Measurements from ENCODE around the gene BACE2.
"Not testable (repeated sequence)": the region's sequence is repeated elsewhere in the genome, so short reads cannot be mapped to it uniquely, and the experiment has no call there.

Gene BACE2

GRCh38 chr21:41243107-41243506 lies 75.1 kb downstream of the BACE2 start:
- no peak for DNase-seq

- not testable (repeated sequence) for DNase-seq
Observed at GRCh38 chr21:41244266-41244880, 76.4 kb downstream of the BACE2 start.

DNA sequence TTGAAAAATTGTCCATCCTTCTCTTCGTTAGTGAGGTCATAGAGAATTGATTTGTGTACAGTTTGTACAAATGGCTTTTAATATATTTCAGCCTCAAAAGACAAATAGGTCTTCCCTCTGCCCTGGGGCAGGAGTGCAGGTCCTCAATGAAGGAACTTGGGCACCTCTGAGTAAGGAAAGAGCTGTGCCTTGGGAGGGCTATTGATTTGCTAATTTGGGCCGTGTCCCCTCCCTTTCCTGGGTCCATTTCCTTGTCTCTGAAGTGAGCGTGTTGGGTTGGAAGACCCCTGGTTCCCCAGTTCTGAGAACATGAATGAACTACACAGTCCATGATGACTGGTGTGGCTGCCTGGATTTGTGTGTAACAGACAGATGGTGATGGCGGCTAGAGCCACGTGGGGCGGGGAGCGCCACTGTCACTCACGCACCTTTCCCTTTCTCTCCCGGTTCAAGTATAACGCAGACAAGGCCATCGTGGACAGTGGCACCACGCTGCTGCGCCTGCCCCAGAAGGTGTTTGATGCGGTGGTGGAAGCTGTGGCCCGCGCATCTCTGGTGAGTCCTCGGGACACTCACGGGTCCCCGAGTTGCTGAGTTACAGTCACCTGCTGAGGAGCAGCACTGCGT lies 77.7 kb downstream of the BACE2 start:
- DNase-seq = no peak

- DNase-seq = no peak
Observed at GRCh38 chr21:41246808-41247207, 78.8 kb downstream of the BACE2 start.

- no peak for DNase-seq
Observed at GRCh38 chr21:41247561-41248545, 79.9 kb downstream of the BACE2 start.

DNA sequence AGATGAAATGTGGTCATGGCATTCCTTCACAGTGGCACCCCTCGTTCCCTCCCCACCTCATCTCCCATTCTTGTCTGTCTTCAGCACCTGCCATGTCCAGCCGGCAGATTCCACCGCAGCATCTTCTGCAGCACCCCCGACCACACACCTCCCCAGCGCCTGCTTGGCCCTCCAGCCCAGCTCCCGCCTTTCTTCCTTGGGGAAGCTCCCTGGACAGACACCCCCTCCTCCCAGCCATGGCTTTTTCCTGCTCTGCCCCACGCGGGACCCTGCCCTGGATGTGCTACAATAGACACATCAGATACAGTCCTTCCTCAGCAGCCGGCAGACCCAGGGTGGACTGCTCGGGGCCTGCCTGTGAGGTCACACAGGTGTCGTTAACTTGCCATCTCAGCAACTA lies 81.5 kb downstream of the BACE2 start:
- no peak for DNase-seq

GRCh38 chr21:41250519-41250918 lies 82.6 kb downstream of the BACE2 start:
- no peak for DNase-seq

- no peak for DNase-seq
Observed at GRCh38 chr21:41251961-41252642, 84.1 kb downstream of the BACE2 start.

DNA sequence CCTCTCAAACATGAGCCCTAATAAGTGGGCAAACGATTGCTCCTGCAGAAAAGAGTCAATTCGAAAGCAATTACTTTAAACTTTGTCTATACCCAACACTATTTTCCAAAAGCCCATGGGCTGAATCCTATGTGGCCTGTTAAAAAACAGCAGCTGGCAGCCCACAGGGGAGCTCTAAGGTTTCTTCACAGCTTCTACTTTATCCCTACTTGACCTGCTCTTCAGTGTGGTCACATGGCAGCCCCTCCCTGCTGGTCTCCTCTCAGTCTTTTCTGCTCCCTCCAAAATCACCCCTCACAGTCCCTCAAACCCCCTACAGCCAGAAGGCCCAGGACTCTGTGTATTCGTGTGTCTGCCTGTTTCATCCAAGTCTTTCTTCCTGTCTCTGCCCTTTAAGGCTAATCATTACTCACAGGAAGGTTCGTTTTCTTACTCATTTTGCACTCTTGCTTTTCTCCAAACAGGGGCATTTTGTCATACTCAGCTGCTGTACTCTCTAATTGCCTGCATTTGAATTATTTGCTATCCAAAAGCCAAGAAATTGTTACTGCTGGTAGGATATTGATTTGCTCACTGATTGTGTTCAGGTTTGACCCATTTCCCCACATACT lies 86.2 kb downstream of the BACE2 start:
- no peak for DNase-seq

DNA sequence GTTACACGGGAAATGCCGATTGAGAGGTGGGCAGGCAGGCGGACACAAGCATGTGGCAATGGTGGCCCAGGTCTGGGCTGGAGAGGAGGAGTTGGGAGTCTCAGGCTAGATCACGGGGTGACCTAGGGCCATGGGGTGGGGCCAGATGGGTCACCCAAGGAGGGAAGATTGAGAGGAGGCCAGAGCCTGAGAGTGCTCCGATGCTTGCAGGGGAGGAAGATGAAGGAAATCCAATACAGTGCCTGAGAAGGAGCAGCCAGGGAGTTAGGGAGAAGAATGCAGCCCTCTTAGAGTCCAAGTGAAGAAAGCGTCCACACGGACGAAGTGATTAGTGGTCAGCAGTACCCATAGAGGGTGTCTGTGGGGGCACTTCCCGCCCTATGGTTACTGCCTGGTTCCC lies 87.2 kb downstream of the BACE2 start:
- DNase-seq = no peak

- not testable (repeated sequence) for DNase-seq
Observed at GRCh38 chr21:41256231-41256630, 88.3 kb downstream of the BACE2 start.

DNA sequence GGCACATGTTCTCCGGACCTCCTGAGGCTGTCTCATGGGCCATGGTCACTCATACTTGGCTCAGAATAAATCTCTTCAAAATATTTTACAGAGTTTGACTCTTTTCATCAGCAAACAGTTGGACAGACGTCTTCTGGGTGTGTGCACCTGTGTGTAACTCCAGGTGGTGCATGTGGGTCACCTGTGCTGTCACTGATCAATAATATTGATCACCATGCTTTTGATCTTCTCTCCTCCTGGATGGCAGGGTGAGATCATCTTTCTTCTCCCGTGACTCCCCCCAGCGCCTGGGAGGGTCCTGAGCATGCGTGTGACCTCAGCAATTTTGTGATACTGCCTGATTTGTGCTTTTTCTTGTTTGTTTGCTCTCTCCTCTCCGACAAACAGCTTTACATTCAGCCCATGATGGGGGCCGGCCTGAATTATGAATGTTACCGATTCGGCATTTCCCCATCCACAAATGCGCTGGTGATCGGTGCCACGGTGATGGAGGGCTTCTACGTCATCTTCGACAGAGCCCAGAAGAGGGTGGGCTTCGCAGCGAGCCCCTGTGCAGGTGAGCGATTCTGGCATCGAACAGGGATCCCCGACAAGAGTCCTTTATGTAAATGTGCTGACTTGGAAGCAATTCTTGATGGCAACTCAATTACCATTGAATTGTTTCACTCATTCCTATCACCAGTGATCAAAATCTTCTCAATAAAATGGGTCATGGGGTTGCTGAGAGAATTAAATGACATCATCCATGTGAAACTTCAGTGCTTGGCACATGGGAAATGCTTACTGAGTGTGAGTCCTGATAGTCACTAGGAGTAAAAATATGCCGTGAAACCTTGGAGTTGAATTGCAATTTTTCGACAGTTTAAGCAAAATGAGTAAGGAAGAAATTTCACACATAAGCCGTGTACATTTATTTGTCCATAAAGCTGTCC lies 89.1 kb downstream of the BACE2 start:
- no peak for DNase-seq

DNA sequence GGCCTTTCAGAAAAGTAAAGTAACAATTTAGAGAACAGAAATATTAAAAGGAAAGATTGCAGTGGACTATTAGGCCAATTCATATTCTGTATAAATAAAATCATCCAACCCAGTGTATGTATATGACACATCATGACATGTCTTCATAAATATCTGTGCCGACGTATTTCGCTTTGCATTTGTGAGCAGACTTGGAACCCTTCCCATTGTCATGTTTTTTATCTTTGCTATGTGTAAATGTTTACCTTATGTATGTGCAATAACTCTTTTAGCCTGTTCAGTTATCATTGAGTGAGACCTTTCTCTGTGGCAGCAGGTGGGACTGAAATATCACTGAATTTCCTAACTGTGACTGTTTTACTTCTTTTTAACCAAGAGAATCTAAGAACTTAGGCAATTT lies 90.7 kb downstream of the BACE2 start:
- no peak for DNase-seq

DNA sequence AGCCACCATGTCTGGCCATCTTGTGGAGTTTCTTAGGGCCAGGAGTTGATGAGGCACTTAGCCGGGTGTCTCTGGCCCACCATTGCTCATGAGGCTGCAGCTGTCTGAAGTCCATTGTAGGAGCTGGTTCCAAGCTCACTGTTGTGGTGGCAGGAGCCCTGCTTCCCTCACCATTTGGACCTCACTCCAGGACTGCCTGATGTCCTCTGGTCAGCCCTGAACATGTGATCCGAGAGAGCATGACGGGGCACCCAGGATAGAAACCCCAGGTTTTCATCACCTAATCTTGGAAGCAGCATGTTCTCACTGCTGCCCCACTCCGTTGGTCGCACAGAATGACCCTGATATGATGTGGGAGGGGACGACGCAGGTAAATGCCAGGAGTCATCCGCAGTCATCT lies 92.5 kb downstream of the BACE2 start:
- DNase-seq = no peak

- DNase-seq = no peak
Observed at GRCh38 chr21:41267346-41267745, 99.4 kb downstream of the BACE2 start.

DNA sequence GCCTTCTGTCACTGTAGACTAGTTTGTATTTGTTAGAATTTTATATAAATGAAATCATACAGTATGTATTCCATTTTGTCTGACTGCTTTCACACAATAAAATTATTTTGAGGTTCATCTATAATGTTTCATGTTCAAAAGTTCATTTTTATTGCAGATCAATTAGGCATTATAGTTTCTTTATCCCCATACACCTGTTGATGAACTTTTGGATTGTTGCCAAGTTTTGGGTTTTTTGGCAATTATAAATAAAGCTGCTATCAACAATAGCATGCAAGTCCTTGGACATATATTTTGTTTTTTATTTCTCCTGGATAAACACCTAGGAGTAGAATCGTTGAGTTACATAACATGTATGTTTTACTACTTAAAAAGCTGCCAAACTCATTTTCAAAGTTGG lies 101.6 kb downstream of the BACE2 start:
- no peak for DNase-seq

DNA sequence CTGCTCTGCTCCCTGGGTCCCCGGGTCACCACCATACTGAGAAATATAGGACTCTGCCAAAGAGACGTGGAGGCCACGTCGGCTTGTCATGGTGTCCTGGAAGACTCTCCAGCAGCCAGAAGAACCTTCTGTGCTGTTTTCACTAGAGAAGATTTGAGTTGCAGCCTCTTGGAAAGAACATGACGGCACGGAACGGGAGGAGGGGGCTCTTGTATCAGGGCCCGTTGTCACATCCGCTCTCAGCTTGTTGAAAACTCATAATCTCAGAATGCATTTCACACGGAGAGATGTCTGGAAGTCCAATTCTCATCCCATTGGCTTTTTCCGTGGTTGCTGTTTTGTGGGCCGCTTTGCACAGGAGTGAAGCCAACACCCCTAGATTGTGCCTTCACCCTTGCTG lies 109.2 kb downstream of the BACE2 start:
- no peak for DNase-seq

DNA sequence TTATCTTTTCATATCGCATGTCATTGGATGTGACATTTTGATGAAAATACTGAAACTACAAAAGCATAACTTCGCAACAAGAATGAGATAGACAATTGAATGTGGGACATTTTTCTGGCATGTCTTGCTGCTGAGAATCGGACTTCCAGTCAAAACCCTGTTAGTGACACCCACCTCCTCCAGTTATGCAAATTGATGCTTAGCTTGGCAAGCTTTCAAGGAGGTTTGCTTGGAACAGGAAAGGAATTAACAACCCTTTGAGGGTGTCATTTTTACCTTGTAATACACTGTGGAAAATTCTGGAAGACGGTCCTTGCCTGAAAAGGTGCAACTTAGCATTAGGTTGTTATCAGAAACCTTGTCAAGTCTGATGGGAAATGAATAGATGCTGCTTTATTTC lies 109.9 kb downstream of the BACE2 start:
- no peak for DNase-seq

DNA sequence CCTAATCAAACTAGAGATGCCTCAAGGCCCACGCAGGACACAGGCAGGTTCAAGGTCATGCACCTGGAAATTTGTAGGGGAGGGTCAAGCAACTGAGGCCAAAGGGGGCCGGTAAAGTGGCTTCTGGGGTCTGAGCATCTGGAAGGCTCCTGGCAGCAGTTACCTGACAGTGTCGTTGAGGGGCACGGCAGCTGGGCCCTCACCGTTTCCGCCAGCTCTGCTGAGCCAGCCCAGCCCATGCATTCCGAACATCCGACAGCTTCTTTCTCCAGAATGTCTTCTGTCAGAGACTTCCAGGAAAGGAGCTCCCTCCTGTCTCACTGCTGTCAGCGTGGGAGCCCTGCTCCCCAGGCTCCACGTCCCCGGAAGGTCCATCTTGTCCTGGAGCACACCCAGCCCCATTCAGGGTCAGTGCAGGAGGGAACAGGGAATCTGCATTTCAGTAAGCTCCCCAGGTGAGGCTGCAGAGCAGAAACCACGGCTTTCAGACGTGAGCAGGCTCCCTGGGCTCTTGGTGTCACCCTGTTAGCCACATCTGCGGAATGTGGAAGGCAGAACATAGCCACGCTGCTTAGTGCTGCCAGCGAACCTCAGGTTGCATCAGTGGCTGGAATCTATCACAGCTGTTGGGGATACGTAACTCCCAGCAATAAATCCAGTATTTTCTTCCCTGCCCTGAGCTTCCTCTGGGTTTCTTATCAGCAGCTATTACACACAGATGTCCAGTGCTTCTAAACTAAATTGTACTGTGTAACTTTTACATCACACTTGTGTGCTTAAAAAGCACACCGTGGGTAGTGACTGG lies 112.4 kb downstream of the BACE2 start:
- DNase-seq = no peak

- no peak for DNase-seq
Observed at GRCh38 chr21:41282412-41282811, 114.5 kb downstream of the BACE2 start.
